GM19035 (cell line): ENCODE data around the gene MTUS2.
"Not testable (repeated sequence)": the region's sequence is repeated elsewhere in the genome, so short reads cannot be mapped to it uniquely, and the experiment has no call there.

Experiments used
- ATAC-seq: cut with Tn5 transposase; IDR thresholded peaks from one replicate; pipeline ENCODE4 v1.9.1; 2021; ENCODE audit not compliant: unreplicated experiment

Gene MTUS2

GRCh38 chr13:29156136-29156535 is 336.0 kb downstream of the MTUS2 start:
- ATAC-seq: no peak

DNA sequence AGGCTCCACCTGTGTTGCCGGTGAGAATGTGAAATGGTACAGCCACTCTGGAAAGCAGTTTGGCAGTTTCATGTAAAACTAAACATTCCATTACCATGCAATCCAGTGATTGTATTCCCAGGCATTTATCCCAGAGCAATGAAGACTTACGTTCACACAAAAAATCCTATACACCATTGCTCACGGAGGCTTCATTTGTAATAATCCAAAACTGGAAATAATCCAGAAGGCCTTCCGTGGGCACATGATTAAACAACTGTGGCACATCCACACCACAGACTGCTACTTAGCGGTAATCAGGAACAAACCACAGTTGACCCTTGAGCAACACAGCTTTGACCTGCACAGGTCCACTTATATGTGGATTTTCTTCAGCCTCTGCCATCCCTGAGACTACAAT is 339.7 kb downstream of the MTUS2 start:
- ATAC-seq: no peak

- no peak for ATAC-seq
Measured at GRCh38 chr13:29160862-29161261, 340.7 kb downstream of the MTUS2 start.

DNA sequence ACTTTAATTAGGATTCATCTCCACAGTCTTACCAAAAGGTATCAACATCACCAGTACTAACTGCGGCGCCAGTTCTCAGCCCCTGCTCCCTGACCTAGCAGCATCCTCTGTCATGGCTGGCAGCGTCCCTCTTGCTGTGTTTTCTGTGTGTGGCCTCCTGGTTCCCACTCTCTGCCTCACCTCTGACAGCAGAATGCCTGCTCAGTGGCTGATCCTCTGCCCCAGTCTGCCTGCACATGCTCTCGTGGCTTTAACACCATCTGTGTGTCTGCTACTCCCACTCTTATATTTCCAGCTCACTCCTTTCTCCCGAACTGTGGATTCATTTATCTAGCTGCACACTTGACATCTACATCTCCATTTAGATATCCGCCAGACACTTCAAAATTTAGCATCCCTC is 341.5 kb downstream of the MTUS2 start:
- no peak for ATAC-seq

DNA sequence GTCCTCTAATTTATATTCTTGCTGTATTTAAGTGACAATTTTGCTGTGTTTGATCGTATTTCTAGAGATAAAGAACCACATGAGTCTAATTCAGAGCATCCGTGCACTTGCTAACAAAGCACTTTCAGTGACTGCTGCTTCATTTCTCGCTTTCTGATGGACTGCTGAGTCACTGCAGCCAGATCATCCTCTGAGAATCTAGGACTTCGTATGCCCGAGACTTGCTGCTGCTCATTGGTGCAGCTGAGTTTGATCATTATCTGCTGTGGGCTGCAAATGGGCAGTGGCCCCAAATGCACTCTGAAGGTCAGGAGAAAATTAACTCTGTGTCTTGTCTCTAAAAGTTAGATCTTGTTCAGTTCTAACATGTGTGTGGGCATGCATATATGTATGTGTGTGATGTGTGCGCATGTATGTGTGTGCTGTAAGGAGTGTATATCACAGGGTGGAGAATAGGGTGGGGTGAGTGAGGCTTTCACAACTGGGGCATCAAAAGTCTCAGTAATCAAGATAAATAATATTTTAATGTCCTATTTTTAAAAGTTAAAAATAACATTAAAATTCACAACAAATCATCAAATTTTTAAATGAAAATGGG is 342.6 kb downstream of the MTUS2 start:
- ATAC-seq: no peak

GRCh38 chr13:29164116-29164515 is 344.0 kb downstream of the MTUS2 start:
- ATAC-seq: no peak

DNA sequence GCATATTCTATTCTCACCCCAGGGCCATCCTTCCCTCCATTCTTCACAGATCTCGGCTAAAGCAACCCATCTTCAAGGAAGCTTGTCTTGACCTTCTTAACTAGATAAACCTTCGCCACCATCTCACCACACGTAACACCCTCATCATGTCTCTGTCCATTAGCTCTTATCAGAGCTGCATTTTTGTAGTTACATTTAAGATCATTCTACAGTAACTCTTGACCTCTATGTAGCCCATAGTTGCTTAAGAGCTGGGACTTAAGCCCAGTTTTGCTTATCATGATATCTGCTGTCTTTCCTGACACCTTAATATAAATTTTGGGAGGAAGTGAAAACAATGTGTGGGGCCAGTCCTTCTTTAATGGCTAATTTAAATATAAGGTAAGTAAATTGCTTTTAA is 345.1 kb downstream of the MTUS2 start:
- ATAC-seq: no peak

DNA sequence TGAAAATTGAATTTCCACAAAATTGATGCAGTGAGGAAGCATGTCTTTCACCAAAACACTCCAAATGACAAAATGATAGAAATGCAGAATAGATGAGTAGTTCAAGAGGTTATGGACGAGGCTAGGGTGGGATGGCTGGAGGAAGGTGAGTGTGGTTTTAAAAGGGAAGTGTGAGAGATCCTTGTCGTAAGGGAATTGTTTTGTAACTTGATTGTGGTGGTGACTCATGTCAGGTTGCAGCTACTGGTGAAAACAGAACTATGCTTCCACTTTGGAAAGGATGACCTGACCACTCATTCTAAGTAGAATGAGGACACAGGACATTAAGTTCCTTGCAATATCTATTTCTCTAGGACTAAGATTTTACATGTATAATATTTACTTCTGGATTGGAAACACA is 345.7 kb downstream of the MTUS2 start:
- ATAC-seq: no peak

GRCh38 chr13:29170436-29171082 is 350.4 kb downstream of the MTUS2 start:
- ATAC-seq: no peak

GRCh38 chr13:29171244-29171643 is 351.1 kb downstream of the MTUS2 start:
- no peak for ATAC-seq

DNA sequence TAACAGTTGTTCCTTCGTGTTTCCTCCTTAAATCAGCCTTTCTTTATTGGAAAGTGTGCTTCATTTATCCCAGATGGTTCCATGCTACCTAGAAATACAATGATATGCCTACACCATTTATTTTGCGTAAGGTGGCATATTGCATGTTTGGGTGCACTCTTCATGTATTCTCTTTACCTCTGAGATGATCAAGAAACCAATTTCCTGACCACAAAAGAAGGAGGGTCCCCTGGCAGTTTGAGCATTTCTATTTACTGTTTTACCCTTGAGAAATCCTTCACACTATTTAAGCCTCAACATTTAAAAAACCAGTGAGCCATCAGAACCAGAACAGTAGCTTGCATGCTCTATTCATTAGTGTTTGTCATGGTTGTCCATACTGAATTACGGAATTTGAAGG is 354.0 kb downstream of the MTUS2 start:
- ATAC-seq: no peak

- no peak for ATAC-seq
Measured at GRCh38 chr13:29175250-29175873, 355.2 kb downstream of the MTUS2 start.

GRCh38 chr13:29180055-29180454 is 359.9 kb downstream of the MTUS2 start:
- no peak for ATAC-seq

DNA sequence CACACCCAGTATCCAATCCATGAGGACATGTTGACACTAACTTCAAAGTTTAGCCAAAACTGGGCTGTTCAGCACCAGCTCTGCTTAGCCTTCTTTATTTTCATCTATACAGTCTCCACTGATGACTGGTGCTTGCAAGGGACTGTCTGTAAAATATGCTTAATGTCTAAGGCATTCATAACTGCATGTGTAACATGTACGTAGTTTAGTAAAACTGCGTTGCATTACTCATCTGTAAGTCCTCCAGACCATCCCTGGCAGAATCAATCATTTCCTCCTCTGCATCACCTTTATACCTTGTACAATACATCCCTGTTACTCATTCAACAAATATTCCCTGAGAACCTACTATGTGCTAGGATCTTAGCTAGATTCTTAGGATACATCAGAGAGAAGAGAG is 362.1 kb downstream of the MTUS2 start:
- no peak for ATAC-seq

DNA sequence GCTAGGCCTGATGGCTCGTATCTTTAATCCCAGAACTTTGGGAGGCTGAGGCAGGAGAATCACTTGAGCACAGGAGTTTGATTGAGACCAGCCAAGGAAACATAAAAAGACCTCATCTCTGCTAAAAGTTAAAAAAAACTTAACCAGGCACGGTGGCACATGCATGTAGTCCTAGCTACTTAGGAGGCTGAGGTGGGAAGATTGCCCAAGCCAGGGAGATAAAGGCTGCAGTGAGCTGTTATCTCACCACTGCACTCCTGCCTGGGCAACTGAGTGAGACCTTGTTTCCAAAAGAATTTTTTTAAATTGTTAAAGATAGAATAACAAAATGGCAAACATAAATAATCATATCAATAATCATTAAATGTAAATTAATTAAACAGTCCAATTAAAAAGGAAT is 365.8 kb downstream of the MTUS2 start:
- no peak for ATAC-seq

DNA sequence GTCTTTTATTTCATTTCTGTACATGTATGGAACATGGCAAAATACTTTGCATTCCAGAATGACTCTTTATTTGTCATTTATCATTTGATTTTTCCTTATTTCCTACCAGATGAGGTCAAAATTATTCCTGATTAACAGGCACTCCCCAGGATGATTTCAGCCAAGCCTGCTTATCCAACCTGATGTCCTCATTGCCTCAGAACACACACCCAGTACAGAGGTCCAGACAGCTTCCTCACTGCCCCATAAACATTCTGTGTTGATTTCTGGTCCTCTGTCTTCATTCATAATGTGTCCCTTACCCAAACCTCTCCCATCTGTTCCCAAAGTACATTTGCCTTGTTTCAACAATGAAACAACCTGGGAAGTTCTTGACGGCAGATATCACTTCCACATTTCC is 367.4 kb downstream of the MTUS2 start:
- no peak for ATAC-seq

GRCh38 chr13:29190298-29190697 is 370.2 kb downstream of the MTUS2 start:
- no peak for ATAC-seq

DNA sequence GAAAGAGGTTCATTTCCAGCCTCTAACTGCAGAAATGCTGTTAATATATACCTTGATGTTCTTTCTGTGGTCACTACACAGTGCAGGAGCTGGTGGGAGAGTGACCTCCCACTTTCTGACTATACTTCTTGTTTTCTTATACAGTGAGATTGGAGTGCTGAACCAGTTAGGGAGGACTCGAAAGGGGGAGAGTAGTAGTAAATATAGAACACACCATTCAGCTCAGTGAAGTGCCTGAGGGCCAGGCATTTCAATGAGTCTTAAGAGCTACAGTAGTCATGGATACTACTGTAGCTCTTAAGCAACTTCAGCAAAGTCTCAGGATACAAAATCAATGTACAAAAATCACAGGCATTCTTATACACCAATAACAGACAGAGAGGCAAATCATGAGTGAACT is 372.9 kb downstream of the MTUS2 start:
- ATAC-seq: no peak

DNA sequence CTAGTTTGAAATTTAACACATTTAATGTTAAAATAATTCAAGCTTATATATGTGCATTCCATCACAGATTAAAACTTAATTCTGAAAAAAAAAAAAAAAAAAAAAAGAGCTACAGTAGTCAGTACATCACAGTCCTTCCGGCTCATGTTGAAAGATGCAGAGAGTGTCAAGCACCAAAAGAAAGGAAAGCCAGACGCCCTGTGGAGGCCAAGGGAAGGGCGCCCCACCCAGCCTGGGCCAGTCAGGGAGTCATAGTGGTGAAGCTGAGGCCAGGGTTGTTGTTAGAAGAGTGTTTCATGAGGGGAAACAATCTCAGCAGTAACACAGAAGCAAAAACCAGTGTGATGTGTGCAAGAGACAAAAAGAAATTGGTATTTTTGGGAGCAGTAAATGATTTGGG is 375.3 kb downstream of the MTUS2 start:
- ATAC-seq: no peak

- ATAC-seq: peak; percentile 86
Measured at GRCh38 chr13:29196409-29197074, 376.4 kb downstream of the MTUS2 start.

DNA sequence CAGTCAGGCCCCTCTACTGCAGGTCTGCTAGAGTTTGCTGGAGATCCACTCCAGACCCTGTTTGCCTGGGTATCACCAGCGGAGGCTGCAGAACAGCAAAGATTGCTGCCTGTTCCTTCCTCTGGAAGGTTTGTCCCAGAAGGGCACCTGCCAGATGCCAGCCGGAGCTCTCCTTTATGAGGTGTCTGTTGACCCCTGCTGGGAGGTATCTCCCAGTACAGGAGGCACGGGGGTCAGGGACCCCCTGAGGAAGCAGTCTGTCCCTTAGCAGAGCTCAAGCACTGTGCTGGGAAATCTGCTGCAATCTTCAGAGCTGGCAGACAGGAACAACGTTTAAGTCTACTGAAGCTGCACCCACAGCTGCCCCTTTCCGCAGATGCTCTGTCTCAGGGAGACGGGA is 382.6 kb downstream of the MTUS2 start:
- ATAC-seq: not testable (repeated sequence)

- ATAC-seq: no peak
Measured at GRCh38 chr13:29204651-29205050, 384.5 kb downstream of the MTUS2 start.
